ELR (cell line): ENCODE measurements around the gene CRACR2A.

Experiments used
- DNase-seq: peaks from one replicate; pipeline ENCODE4 v3.0.0-alpha.2; 2015; ENCODE audit warnings: low read depth

Gene CRACR2A

GRCh38 chr12:3751151-3752095 is 1.5 kb downstream of the CRACR2A start:
- no peak for DNase-seq

GRCh38 chr12:3750616-3751015 is 2.3 kb downstream of the CRACR2A start:
- no peak for DNase-seq

- no peak for DNase-seq
Measured at GRCh38 chr12:3748620-3749019, 4.3 kb downstream of the CRACR2A start.

GRCh38 chr12:3747976-3748619 is 4.8 kb downstream of the CRACR2A start:
- DNase-seq = no peak

- no peak for DNase-seq
Measured at GRCh38 chr12:3747543-3747942, 5.4 kb downstream of the CRACR2A start.

- DNase-seq = no peak
Measured at GRCh38 chr12:3746758-3747157, 6.2 kb downstream of the CRACR2A start.

- DNase-seq = no peak
Measured at GRCh38 chr12:3745152-3745551, 7.8 kb downstream of the CRACR2A start.

- no peak for DNase-seq
Measured at GRCh38 chr12:3744229-3744901, 8.5 kb downstream of the CRACR2A start.

GRCh38 chr12:3743803-3744202 is 9.1 kb downstream of the CRACR2A start:
- no peak for DNase-seq

GRCh38 chr12:3741882-3742672 is 10.8 kb downstream of the CRACR2A start:
- no peak for DNase-seq

GRCh38 chr12:3740480-3741231 is 12.3 kb downstream of the CRACR2A start:
- no peak for DNase-seq

- no peak for DNase-seq
Measured at GRCh38 chr12:3735432-3735831, 17.5 kb downstream of the CRACR2A start.

GRCh38 chr12:3732901-3733300 is 20.0 kb downstream of the CRACR2A start:
- DNase-seq = no peak

GRCh38 chr12:3730111-3730510 is 22.8 kb downstream of the CRACR2A start:
- no peak for DNase-seq

GRCh38 chr12:3728686-3729085 is 24.2 kb downstream of the CRACR2A start:
- DNase-seq = no peak

- DNase-seq = peak; percentile 66
Measured at GRCh38 chr12:3727877-3728632, 24.9 kb downstream of the CRACR2A start.

GRCh38 chr12:3727354-3727753 is 25.6 kb downstream of the CRACR2A start:
- no peak for DNase-seq

GRCh38 chr12:3726456-3726855 is 26.5 kb downstream of the CRACR2A start:
- no peak for DNase-seq

GRCh38 chr12:3725388-3726115 is 27.4 kb downstream of the CRACR2A start:
- DNase-seq = peak; percentile 12
